GM21786 (cell line): Measurements from ENCODE around the gene SEC23A.
"Not testable (repeated sequence)": the region's sequence is repeated elsewhere in the genome, so short reads cannot be mapped to it uniquely, and the experiment has no call there.

Experiments used
- ATAC-seq: cut with Tn5 transposase; IDR thresholded peaks from one replicate; pipeline ENCODE4 v1.9.1; 2021; ENCODE audit not compliant: unreplicated experiment

Gene SEC23A

DNA sequence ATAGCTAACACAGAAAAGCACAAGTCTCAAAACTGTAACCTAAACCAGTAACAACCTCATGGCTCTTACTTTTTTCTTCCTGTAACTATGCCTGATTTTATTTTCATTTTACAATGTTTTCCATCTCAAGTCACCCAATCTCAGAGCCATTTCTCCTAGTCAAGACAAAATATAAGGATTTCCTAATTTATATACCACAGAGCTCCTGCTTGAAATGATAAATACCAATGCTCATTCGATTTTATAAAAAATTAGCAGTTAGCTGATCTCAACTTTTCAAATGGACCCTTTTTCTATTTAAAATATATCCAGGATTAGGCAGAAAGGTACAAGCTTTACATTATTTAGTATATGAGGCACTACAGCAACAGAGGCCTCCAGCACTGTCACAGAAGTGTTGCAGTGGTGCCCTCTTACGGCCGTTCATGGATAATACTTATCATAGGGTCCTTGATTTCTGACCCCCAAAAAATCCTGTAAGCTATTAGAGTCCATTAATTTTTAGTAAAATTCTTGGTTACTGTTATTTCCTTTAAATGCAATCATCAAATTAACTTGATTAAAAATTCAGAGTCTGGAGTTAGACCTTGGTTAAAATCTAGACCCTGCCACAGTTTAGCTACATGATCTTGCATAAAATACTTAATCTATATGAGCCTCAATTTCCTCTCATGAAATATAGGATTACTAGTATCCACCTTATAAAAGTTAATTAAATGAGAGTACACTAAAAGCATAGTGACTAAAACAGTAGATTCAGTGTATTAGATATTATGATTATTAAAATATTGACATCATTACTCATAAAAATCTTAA lies 68.3 kb downstream of the SEC23A start:
- no peak for ATAC-seq

GRCh38 chr14:39033371-39033770 lies 69.7 kb downstream of the SEC23A start:
- no peak for ATAC-seq

GRCh38 chr14:39030209-39030608 lies 72.8 kb downstream of the SEC23A start:
- no peak for ATAC-seq

DNA sequence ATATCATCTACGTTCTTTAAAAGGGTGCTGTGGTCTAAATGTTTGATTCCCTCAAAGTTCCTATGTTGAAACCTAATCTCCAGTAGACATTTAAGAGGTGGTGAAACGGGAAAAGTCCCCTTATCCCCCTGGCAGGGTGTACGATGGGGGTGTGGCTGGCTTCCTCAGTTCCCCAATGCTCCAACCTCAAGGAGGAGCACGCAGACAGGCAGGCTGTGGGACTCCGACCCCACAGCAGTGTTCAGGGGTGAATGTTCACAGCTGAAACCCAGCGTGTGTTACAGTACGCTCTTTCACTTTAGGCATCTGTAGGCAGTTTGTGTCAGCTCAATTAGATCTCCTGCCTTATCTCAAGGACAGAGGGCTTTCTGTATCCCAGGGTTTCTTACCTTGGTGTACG lies 73.2 kb downstream of the SEC23A start:
- no peak for ATAC-seq

- ATAC-seq = no peak
Observed at GRCh38 chr14:39028620-39029019, 74.4 kb downstream of the SEC23A start.

GRCh38 chr14:39025810-39026627 lies 77.0 kb downstream of the SEC23A start:
- ATAC-seq = no peak

- ATAC-seq = no peak
Observed at GRCh38 chr14:39025250-39025809, 77.7 kb downstream of the SEC23A start.

DNA sequence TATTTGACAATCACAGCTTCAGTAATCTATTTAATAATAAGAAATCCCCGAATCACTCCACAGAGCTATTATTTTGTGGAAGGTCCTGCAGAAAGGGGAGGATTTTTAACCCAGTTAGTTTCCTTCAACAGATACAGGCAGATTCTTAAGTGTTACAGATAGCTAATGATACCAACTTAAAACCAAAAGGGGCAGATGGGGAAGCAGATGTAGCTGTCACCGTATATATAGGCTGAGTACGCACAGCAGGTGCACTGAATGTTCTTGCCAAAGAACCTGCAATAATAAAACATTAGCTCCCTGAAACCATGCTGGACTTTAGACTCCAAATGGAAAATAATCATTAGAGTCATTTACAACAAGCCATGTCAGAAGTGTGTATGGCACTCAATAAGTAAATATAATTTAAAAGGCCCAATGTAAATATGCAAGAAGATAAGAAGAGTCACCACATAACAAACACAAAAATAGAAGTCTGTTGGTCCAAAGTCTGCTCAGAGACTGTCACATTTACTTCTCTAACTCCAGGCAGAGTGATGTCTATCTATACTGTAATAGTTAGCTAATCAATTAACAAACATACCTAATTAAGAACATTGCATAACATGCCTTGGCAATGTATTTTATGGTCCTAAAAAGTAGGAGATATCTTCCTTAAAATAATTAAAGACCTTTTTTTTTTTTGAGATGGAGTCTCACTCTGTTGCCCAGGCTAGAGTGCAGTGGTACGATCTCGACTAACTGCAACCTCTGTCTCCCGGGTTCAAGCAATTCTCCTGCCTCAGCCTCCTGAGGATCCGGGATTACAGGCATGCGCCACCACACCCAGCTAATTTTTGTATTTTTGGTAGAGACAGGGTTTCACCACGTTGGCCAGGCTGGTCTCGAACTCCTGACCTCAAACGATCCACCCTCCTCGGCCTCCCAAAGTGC lies 78.8 kb downstream of the SEC23A start:
- no peak for ATAC-seq

- not testable (repeated sequence) for ATAC-seq
Observed at GRCh38 chr14:39017096-39018016, 85.7 kb downstream of the SEC23A start.

GRCh38 chr14:39016733-39017095 lies 86.3 kb downstream of the SEC23A start:
- ATAC-seq = no peak

DNA sequence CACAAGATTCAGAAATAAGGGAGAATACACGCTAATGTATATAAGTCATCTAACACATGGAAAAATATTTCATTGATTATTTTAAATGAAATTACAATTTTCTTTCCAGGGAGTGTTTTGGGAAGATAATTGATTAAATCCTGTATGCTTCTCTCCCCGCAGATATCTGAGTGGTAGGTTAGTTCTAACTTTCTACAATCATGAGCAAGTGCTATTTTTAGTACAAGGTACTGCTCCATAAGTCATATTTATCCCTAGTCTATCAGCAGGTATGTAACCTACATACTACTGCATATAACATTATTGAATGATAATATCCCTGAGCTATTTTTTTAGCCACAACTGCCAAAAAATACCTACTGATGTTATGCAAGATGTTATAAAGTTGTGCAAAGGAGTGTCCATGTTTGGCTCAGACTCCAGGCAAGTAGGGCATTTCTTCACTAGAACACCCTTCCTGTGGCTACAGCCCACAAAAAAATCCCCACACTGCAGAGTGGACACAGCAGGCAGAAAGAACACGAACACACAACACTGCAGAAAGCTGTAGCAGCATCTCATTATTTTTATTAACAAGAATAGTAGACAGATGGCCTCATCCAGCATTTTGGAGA lies 87.0 kb downstream of the SEC23A start:
- ATAC-seq = no peak

DNA sequence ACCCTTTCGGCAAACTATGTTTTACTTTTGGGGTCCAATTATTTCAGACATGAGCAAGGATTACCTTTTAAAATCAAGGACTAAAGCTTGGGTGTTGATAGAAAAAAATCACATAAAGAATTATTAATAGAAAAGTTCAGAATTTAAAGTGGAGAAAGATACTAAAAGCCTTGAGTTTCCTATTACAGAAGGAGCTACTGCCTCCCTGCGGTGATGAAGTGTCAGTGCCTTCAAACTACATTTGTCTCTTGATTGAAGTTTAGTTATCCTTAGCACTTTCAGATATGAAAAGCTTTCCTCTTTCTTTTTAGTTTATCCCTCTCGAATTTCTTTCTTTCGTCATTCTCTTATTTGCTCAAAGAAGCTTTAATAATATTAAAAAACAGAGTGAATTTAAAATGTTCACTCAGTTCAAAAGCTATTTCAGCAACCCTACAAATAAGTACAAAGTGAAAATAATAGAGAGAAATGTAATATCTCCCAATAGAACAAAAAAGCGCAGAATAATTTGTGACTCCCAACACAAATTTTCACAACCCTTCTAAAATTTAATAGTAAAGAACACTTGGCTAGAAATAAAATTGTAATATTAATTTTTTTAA lies 87.6 kb downstream of the SEC23A start:
- peak; percentile 91 for ATAC-seq

DNA sequence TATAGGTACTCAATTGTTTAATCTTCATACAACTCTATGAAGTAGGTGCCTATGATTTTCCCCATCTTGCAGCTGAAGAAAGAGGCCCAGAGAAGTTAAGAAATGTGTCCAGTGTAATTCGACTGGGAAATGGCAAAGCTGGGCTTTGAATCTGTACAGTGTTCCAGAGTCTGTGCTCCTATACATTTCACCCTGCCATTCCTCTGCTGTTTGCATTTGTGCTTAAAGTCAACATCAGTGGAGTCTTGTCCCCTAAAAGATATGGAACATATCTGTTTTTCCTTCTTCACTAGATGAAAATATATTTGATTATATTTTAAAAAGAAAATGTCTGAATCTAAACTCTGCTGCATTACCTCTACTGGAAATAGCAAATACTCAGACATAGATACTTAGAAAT lies 88.6 kb downstream of the SEC23A start:
- ATAC-seq = no peak

- not testable (repeated sequence) for ATAC-seq
Observed at GRCh38 chr14:39008965-39009364, 94.1 kb downstream of the SEC23A start.

DNA sequence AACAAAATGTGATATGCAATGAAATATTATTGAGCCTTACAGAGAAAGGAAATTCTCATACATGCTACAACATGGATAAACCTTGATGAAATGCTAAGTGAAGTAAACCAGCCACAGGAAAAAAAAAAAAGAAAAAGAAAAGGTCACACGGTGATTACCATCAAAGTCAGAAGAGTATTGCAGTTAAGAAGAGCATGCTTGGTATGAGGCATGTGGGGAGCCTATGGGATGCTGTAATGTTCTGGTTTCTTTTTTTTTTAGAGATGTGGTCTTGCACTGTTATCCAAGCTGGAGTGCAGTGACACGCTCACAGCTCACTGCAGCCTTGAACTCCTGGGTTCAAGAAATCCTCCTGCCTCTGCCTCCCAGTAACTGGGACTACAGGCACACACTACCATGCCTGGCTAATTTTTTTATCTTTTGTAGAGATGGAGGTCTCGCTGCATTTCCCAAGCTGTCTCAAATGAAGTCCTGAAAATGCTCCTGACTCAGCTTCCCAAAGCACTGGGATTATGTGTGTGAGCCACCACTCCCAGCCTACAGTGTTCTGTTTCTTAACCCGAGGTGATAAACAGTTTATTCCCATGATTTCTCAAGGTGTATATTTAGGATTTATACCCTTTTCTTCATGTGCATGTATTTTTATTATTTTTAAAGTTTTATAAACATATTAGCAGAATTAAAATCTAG lies 96.2 kb downstream of the SEC23A start:
- no peak for ATAC-seq

DNA sequence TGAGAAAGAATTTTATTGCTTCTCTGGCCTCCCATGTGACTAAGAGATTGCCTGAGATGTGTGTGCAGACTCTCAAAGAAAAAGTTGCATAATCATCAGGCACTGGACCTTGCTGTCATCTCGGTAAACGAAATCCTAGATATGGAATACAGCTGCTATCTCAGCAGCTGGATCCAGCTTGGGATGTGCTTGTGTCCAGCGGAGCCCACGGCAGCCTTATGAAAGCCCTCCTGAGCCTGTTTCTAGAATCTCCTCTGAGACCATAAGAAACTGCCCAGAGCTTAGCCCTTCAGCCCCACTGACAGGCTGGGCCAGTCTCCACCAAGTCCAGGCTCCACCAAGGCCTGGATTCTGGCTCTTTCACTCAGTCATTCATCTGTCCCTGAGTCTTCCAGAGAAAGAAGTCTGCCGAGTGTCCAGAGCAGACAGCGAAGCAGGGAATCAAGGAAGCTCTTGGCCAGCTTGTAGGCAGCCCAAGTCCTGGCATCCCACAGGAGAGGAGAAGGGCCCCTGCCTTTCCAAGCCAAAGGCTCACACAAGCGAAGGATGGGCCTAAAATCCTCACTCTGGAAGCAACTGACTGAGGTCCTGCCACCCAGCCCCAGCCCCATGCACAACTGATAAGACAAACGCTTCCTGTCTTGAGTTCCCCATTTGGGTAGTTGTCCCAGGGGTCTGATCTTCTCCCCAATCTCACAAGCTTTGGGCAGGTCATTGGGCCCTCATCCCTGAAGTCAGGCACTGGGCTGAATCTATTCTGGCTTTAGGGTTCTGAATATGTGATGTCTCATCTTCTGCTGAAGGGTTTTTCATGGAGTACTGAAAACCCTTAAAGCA lies 97.8 kb downstream of the SEC23A start:
- ATAC-seq = no peak

DNA sequence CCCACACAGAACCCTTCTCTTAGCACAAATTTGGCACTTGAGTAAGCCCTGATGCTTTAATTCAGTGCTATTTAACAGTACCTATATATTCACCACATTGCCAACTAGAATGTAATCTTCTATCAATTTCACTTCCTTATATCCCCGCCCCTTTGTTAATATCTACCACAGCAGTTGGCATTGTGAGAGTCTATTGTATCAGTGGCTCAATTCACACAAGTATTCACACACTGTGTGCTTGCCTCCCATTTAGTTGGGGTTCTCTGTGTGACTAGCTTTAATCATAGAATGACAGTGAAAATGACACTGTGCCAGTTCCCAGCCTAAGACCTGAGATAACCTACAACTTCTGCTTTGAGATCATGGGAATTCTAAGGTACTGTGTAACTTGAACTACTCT lies 103.1 kb downstream of the SEC23A start:
- peak; percentile 52 for ATAC-seq

DNA sequence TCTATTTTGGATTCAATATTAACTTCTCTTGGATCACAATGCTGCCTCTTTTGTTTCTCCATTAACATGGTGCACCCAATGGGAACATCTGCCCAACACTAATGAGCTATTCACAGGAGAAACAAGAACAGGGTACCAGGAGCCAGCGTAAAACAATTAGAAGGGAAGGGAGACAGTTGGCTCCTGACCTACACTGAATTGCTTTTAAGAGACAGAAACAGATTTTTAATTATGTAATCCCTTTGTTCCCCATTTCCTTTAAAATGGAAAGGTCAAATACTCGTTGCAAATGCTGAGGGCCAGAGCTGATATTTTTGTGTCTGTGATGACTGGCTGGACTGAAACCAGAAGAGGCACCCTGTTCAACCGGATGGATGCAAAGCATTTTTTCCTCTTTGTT lies 108.3 kb downstream of the SEC23A start:
- no peak for ATAC-seq
